NCI-H82 (cell line): ENCODE results near the gene ALOX5.
"Not testable (repeated sequence)": the region's sequence is repeated elsewhere in the genome, so short reads cannot be mapped to it uniquely, and the experiment has no call there.

ENCODE experiments used
- DNase-seq: peaks from one replicate; lab custom pipeline; 2025; lab: John Stamatoyannopoulos, UW

ALOX5 gene

GRCh38 chr10:45404770-45405120 is 30.7 kb downstream of the ALOX5 start:
- no peak for DNase-seq

GRCh38 chr10:45407542-45407941 is 33.5 kb downstream of the ALOX5 start:
- DNase-seq = no peak

DNA sequence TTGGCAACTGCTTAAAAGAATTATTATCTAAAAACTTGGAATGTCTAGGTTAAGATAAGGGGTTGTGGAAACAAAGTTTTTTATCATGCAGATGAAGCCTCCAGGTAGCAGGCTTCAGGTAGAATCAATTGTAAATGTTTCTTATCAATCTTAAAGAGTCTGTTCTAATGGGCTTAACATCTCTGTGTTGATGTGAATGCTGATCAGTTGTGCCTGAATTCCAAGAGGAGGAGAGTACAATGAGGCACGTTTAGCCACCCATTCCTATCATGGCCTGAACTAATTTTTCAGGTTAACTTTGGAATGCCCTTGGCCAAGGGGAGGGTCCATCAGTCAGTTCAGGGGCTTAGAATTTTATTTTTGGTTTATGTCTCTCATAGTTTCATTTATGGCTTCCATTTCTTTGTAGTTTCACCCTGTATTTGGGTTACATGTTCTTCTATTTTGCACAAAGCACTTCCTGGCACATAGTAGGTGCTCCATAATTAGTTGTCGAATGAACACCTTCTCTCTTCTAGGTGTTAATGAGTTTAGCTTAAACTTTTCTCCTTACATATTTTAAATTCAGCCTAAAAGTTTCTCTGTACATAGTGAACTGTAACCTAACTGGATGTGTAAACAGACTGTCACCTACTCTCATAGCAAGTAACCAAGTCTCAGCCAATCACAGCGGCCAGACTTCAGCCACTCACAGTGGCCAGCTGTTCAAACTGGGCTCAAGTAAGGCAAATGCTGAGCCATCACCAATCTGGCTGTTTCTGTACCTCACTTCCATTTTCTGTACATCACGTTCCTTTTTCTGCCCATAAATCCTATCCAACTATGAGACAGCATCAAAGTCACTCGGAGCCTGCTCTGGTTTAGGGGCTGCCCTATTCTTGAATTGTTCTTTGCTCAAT is 34.7 kb downstream of the ALOX5 start:
- peak; percentile 12 for DNase-seq

- not testable (repeated sequence) for DNase-seq
These were observed 35.3 kb downstream of the ALOX5 start for GRCh38 chr10:45409347-45409746.

GRCh38 chr10:45409782-45410181 is 35.8 kb downstream of the ALOX5 start:
- no peak for DNase-seq

DNA sequence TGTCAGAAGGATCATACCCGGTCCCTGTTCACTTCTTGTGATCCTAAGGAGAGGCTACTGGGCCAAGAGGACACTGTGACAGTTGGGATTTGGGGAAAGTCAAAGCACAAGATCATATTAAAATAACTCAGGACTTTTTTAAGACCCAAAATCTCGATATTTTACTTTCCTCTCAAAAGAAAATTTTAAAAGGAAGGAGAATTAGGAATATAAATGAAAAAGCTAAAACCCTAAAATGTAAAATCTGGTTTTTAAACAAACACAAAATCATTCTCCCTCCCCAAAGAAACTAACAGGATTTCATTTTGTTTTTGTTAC is 36.4 kb downstream of the ALOX5 start:
- DNase-seq = no peak

GRCh38 chr10:45410807-45411606 is 37.0 kb downstream of the ALOX5 start:
- DNase-seq = no peak

DNA sequence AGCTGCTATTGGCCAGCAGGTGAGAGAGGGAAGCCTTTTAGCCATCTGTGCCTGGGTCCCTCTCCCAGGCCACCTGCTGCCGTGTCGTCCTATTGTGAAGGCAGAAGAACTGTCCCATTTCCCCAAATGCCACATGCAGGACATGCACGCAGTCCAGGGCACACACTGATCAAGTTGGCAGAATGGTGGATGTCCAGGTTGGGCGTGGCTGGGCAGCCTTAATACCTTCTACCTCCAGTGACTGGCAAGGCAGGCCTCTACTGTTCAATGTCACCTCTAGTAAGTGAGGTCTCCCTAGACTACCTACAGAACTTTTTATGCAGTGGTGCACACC is 37.6 kb downstream of the ALOX5 start:
- DNase-seq = peak; percentile 57

GRCh38 chr10:45415062-45415461 is 41.0 kb downstream of the ALOX5 start:
- not testable (repeated sequence) for DNase-seq

DNA sequence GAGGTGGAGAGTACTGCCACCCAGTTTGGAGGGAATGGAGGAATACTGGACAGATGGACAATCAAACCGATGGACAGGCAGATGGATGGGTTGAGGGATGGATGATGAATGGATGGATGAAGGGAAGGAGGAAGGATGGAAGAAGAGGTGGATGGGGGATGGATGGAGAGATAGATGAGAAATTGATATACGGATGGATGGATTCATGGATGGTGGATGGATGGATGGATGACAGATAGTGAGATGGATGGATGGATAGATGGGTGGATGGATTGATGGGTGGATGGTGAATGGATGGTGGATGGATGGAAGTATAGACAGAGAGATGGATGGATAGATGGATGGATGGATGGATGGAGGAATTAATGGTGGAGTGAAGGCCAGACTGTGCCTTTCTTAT is 42.6 kb downstream of the ALOX5 start:
- DNase-seq = no peak

- DNase-seq = no peak
These were observed 43.7 kb downstream of the ALOX5 start for GRCh38 chr10:45417746-45418145.

DNA sequence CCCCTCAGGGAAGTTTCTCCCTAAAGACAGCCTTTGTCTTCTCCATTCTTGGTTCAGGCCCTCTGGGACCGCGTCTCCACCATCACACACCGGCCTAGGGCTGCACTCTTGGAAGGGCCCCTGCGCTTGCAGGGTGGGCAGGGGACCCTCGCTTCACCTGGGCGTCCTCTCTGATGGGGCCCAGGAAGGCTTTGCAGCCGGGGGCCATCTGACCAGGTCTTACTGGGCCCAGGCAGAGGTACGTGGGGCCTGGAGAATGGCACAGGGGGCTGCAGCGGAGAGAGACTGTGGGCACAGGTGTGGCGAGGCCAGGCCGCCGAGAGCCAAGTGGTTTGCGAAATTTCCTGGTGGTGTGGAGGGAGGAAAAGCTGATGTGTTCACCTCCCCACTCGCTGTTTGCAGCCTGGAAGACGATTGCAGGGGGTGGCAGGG is 44.4 kb downstream of the ALOX5 start:
- DNase-seq = no peak

- DNase-seq = no peak
These were observed 45.0 kb downstream of the ALOX5 start for GRCh38 chr10:45418849-45419675.

GRCh38 chr10:45419676-45420025 is 45.6 kb downstream of the ALOX5 start:
- DNase-seq = no peak

DNA sequence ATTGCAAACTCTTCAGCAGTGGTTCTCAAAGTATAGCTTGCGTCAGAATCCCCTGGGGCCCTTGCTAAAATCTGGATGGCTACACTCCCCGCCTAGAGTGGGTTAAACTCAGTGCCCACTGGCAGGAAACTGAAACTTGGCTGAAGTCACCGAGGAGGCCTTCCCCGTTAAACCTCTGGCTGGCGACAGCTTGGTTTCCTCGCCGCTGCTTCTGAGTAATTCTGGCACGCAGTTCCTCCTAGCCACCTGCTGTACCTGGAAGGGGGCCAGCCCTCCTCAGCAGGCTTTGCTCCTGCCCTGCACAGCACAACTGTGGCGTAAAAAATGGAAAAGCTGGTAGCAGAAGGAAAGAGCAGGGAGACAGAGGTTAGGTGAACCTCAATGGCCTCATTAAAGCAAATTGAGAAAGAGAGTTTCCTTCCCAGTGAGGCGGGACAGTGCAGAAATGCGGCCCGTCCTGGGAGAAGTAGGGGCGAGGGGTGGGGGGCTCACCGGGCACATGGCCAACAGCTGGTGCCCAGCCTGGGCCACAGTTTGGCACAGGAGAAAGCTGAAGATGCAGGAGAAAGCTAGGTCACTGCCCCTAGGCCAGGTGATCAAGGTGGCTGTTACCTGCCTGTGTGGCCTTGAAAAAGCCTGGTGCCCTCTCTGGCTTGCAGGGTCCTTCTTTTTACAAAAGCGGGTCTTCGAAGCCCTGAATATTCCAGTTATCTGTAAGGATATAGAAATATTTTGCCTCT is 46.6 kb downstream of the ALOX5 start:
- peak; percentile 63 for DNase-seq

DNA sequence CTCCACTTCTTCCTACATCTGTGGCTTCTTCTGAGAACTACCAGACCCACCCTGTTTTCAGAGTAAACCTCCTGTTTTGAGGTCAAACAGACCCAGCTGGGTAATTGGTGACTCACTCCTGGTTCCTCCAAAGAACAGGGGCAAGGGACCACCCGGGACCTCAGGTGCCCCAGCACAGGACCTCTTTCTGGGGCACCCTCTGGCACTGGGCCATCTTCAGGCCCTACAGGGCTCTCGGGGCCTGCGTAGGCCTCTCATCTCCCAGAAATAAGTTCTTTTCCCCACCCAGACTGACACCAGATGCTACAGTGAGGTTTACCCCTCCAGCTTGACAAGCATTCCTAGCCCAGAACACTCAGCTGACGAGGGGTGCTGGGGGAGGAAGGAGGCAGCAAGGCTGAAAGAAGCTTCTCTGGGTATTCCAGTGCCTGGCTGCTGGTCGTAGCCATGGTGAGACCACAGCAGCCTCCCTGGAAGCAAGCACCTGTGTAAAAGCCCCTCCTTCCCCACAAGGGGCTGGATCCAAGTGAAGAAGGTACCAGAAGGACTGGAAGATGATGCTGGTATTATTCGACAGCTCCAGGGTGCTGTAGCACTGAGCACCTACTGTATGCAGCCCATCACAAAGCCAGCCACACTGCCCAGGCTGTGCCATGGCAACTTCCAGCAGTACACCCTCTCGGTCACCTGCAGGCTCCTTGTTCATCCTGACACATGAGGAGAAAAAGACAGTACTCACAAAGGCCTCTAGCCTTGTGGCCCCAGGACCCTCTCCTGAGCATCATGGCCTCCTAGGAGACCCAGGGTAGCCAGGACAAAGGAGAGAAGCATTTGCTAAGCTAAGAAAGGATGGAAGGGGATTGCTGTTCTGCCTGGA is 47.4 kb downstream of the ALOX5 start:
- peak; percentile 5 for DNase-seq

DNA sequence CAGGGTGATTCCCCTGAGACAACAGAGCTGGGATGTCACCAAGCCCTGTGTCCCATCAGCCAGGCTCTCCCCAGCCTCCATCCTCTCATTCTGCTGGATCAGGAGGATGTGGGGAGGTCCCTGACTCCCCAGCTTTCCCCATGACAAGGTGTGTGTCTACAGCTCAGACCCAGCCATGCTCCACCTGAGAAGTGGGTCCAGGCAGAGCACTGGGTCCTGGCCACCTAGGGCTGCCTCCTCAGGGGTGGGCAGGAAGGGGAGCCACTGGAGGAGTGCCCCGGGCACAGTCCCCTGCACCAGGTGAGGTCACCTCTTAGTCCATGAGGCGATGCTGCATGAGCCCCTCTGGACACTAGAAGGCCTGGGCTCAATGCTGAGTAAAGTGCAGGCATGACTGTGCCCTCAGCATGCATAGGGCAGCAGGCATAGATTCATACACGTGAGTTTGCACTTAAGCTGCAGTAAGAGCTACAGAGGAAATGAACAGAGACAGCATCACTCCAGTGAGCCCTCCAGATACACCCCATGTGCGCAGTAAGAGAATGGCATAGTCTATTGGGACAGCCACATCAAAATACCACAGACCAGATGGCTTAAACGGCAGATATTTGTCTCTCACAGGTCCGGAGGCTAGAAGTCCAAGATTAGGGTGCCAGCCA is 48.3 kb downstream of the ALOX5 start:
- DNase-seq = no peak

GRCh38 chr10:45422866-45423659 is 49.0 kb downstream of the ALOX5 start:
- DNase-seq = peak; percentile 61

DNA sequence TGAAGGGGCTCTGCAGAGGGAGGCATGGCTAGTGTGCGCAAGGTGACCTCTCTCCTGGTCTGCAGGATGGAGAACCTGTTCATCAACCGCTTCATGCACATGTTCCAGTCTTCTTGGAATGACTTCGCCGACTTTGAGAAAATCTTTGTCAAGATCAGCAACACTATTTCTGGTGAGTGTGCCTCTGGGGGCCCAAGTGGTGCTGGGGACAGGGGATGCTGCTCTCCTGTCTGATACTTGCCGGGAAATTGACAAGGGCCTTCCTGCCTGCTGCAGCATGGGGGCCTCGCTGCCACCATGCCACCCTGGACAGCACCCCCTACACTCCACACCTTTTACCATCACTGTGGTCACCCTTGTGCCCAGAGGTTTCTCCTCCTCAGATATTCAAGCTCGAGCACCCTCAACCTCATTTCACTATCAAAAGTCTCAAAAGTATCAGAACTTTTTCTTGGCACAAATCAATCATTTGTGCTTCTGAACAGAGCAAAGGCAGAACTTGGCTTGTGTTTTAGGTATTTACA is 50.0 kb downstream of the ALOX5 start:
- DNase-seq = no peak
